Nucleus accumbens (tissue), 56 donors: ENCODE data around the gene COMP.

Source experiments
- DNase-seq, 56 donors: peaks; one replicate each; lab custom pipeline; 2025; lab: John Stamatoyannopoulos, UW

Gene COMP

DNA sequence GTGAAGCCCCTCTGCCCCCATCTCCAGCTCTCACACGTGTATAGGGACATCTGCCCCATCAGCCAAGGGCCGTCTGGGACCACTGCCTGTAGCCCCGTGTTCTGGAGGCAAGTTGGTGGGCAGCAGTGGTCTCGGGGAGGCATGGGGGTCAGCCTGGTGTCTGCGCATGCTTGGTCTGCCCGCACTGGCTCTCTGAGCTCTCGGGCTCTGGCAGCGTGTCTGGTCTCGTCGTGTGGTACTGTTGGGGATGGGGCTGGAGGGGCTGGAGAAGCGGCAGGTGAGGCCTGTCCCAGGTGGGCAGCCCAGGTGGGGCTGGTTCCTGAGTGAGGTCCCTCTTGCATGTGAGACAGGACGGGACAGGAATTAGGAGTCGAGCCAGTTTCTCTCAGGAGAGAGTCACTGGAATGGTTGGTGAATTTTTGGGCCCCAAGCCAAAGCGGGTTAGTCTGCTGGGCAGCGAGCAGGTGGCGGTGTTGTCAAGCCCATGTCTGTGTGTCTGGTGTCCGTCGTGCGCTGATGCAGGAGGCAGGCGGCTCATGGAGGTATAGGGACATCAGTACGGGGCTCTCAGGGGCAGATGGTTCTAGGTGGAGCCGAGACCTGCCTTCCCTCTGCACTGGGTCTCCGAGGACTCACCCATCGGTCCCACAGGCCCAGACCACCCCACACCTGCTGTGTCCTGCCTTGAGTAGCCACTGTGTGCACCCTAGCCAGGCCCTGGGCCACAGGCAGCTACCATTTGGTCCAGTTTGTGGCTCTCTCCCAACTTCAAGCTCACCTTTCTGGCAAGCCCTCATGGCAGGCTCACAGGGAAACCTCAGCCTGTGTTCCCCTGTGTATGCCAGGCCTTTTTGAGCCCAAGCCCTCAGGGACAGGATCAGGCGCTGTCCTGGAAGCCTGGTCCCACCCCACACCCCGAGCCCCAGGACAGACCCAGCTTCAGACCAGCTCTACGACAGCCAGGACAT lies 18.2 kb downstream of the COMP start:
- DNase-seq, result no peak

GRCh38 chr19:18771328-18772242 lies 19.5 kb downstream of the COMP start:
- no peak for DNase-seq

- DNase-seq, result peak in 1 of 56 donors; percentile 23
These were observed 20.3 kb downstream of the COMP start for GRCh38 chr19:18770663-18771327.

- no peak for DNase-seq
These were observed 21.0 kb downstream of the COMP start for GRCh38 chr19:18769989-18770528.

- peak in 2 of 56 donors; percentile 12 to 32 for DNase-seq
These were observed 21.9 kb downstream of the COMP start for GRCh38 chr19:18768997-18769891.

GRCh38 chr19:18768046-18768771 lies 22.9 kb downstream of the COMP start:
- DNase-seq, result no peak

DNA sequence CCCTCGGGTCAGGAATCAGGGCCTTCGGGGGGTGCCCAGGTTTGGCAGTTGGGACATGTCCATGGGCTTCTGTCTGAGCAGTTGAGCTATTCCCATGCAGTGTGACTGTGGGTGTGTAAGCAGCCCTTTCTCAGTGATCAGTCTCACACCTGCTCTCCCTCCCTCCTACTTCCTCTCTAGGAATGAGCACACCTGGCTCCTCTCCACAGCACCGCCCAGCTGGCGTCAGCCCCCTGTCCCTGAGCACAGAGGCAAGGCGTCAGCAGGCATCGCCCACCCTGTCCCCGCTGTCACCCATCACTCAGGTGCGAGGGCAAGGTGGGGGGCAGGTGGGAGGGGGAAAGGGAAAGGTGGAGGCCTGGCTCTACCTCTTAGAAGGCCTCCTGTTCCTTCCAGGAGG lies 25.9 kb downstream of the COMP start:
- DNase-seq, result no peak

GRCh38 chr19:18764591-18765051 lies 26.5 kb downstream of the COMP start:
- DNase-seq, result no peak

DNA sequence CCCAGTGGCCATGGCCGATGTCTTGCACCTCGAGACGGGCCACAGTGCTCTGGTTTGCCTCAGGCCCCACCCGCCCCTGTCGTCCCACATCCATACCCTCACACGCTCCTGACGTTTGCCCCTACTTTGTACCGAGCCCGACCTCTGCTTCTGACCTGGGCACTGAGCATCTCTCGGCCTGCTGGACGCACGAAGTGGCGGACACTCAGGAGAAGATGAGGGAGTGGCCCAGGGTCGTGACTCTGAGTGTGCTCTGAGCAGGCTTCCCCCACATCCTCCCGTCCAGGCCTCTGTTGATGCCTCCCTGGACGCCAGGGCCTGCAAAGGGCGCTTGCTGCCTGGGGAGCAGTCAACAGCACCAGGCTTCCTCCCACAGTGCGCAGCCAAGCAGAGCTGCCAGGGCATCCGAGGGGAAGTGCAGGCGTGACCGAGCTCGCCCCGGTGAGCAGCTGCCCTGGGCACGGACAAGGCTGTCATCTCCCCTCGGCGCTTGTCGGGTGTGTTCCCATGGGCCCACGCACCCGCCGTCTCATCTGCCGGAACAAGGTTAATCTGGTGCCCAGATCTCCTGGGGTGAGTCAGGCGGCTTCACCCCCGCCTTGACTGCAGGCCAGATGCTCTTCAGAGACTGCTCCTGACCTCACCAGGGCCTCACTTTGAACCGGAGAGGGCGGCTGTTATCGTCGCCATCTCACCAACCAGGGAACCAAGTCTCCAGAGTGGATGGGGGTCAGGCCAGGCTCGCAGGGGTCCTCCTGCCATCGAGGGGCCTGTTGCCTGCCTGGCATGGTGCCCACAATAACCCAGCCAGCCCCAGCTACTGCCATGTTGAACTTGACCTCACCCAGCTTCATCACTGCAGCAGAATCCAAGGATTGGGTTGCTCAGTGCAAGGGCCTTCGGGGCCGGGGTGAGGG lies 27.2 kb downstream of the COMP start:
- DNase-seq, result no peak

DNA sequence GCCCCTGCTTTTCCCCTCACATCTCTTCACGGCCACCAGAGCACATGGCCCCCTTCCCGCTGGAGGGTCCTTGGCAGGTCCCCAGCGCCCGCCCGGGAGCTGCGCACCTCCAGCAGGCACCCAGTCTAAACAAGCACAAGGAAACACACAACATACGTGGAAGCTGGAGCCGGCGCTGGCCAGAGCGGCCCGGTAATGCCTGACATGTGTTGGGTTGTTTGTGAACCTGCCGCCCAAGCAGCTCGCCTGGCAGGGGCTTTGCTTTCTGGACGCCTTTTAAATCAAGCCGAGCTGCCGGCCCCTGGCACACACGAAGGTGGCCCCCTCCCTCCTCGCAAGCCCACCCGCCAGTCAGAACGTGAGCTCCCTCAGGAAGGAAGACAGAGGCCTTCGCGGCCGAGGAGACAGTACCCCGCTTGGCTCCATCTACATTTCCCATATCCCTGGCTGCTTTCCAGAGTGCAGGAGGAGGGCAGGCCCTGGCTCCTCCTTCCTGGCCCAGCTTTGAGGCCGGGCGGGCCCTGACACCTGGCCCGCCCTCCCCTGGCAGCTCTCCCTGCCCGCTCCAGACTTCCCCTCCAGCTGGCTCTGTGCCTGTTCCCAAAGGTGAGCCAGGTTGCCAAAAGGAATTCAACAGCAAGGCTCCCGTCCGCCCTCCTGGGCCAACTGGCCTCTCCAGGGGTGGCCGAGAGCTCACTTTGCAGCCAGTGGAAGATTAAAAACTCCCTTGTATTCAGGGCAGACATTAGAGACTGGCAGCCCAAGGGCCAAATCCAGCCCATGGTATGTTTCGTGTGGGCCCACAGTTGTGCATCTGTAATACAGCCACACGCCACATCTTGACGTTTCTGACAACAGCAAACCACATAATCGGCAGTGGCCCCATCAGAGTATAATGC lies 28.7 kb downstream of the COMP start:
- DNase-seq, result peak in 19 of 56 donors; percentile 3 to 60 (median 30)

DNA sequence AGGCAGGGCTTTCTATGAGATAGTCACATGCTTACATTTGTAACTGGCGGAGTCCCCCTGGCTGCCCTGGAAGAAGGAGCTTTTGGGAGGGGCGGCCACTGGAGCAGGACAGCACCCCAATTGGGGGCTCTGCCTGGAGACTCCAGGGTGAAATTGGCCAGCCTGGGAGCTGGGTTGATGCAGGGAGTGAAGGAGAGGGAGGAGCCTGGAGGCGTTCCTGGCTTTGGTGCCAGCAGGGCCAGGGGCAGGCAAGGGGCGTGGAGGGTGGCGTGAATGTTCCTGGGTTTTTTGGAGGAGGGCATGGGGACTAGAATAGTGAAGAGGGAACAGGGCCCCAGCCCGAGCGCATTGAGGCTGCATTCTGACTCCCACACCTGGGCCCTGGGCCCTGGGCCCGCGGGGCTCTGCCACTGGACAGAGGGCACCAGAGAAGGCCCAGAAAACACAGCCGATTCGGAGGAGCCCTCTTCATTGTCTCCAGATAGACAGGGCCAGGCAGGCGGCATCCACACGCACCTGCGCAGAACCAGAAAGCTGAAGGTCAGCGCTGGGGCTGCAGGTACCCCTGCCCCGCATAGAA lies 29.5 kb downstream of the COMP start:
- DNase-seq, result peak in 1 of 56 donors; percentile 23

DNA sequence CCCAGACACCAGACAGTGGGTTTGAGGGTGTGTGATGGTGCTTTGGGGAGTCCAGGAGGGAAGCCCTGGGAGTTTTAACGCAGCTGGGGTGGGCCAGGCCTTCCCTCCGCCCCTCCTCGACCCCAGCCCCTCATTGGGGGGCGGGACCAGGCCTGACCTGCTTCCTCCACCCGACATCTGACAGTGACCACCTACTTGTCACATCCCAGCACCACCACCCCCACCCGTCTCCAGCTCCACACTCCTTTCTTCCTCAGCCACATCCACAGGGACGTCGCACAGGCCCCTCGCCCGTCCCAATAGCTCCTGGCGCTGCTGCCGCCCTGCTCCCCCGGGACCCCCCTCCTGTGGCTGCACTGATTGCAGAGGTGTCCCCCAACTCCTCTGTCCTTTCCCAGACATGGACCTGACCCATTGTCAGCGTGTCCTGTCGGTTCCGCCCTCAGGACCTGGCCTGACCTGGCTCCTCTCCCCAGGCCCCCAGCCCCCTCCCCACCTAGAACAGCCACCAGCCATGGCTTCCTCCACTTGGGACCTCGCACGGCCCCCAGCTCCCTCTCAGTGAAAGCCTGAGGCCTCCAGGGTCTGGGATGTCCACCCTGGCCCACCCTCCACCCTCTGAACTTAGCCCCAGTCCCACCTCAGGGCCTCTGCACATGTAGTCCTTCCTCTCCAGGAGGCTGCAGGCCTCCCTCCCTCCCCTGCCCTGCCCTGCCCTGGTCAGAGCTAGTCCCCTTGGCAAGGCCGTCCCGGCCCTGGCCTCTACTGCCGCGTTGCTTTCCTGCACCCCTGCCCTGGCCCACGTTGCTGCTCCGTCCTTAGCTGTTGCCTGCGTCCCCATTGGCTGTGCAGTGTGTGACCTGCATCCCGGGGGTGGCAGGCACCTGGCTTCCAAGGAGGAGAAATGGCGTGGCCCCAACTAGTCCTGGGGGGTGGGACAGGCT lies 30.4 kb downstream of the COMP start:
- DNase-seq, result no peak

DNA sequence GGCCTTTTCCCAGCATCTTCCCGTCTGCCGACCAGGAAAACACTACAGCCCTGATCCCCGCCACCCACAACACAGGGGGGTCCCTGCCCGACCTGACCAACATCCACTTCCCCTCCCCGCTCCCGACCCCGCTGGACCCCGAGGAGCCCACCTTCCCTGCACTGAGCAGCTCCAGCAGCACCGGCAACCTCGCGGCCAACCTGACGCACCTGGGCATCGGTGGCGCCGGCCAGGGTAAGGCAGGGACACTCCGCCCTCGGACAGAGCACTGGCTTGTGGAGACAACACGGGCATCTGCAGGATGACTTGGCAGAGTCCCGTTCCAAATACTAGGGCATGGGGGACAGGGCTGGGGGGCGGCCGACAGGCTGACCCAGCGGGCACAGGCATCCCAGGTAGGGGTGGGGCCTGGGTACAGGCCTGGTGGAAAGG lies 31.1 kb downstream of the COMP start:
- no peak for DNase-seq

DNA sequence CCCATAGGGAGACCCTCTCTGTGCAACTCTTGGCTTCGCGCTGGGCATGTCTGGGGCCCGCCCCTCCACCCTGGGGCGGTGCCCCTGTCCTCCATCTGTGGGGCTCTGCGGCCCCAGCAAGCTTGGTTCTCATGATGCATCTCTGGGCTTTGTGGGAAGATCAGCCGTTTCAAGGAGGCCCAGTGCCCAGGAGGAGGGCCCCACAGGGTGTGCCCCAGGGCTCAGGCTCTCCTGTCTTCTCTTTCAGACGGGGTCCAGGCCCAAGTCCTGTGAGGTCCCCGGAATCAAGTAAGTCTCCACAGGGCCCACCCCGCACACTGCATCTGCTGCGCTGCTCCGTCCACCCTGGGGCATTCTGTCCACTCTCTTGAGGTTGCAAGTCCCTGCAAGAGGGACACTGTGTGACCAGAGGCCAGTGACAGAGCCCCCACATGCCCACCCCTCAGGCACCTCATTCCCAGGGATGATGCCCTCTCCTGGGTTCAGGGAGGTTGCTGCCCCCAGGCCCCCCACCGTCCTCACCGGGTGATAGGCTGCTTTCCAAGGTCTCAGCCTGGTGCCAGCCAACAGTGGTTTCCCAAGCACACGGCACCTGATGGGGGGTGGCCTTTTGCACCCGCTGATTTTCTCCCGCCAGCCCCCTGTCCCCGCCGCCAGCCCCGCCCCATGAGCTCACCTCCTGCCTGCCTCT lies 31.7 kb downstream of the COMP start:
- DNase-seq, result no peak
